ENCODE data around the gene RGP1.

RGP1 gene

GRCh38 chr9:35719546-35719945, 29.5 kb upstream of the RGP1 start:
- DNase-seq (ENCODE audit: low spot score) = no peak

- DNase-seq (ENCODE audit: low spot score) = no peak
Measured at GRCh38 chr9:35723426-35723825, 25.7 kb upstream of the RGP1 start.

- DNase-seq (ENCODE audit: low spot score) = no peak
Measured at GRCh38 chr9:35723908-35724307, 25.2 kb upstream of the RGP1 start.

- no peak for DNase-seq (ENCODE audit: low spot score)
Measured at GRCh38 chr9:35725362-35725761, 23.7 kb upstream of the RGP1 start.

GRCh38 chr9:35726931-35727330, 22.2 kb upstream of the RGP1 start:
- no peak for DNase-seq (ENCODE audit: low spot score)

GRCh38 chr9:35727676-35728040, 21.4 kb upstream of the RGP1 start:
- no peak for DNase-seq (ENCODE audit: low spot score)

GRCh38 chr9:35728041-35728971, 20.8 kb upstream of the RGP1 start:
- DNase-seq (ENCODE audit: low spot score) = no peak

- no peak for DNase-seq (ENCODE audit: low spot score)
Measured at GRCh38 chr9:35729101-35729500, 20.0 kb upstream of the RGP1 start.

GRCh38 chr9:35729700-35730485, 19.2 kb upstream of the RGP1 start:
- peak; percentile 84 for DNase-seq (ENCODE audit: low spot score)

GRCh38 chr9:35730486-35730854, 18.6 kb upstream of the RGP1 start:
- DNase-seq (ENCODE audit: low spot score) = no peak

- DNase-seq (ENCODE audit: low spot score) = no peak
Measured at GRCh38 chr9:35731415-35732184, 17.5 kb upstream of the RGP1 start.

GRCh38 chr9:35732185-35732799, 16.8 kb upstream of the RGP1 start, which contains the start of the genes CREB3 and TLN1:
TSS of gene CREB3 (plus strand) at chr9:35732666. CDS start at chr9:35732773, 107 bp downstream.
TSS of gene TLN1 (minus strand) at chr9:35732195. CDS start at chr9:35725694, 6,501 bp downstream.
- DNase-seq (ENCODE audit: low spot score) = peak; percentile 100

GRCh38 chr9:35732800-35733541, 16.1 kb upstream of the RGP1 start:
- DNase-seq (ENCODE audit: low spot score) = peak; percentile 88

GRCh38 chr9:35734096-35734495, 15.0 kb upstream of the RGP1 start:
- no peak for DNase-seq (ENCODE audit: low spot score)

- peak; percentile 80 for DNase-seq (ENCODE audit: low spot score)
Measured at GRCh38 chr9:35736201-35736633, 12.9 kb upstream of the RGP1 start.

GRCh38 chr9:35737143-35737542, 11.9 kb upstream of the RGP1 start:
- DNase-seq (ENCODE audit: low spot score) = no peak

GRCh38 chr9:35738186-35738585, 10.9 kb upstream of the RGP1 start:
- no peak for DNase-seq (ENCODE audit: low spot score)

GRCh38 chr9:35738924-35739323, 10.2 kb upstream of the RGP1 start:
- DNase-seq (ENCODE audit: low spot score) = no peak

- no peak for DNase-seq (ENCODE audit: low spot score)
Measured at GRCh38 chr9:35740243-35740642, 8.8 kb upstream of the RGP1 start.

GRCh38 chr9:35741740-35742139, 7.3 kb upstream of the RGP1 start:
- DNase-seq (ENCODE audit: low spot score) = no peak

- DNase-seq (ENCODE audit: low spot score) = no peak
Measured at GRCh38 chr9:35743452-35743851, 5.6 kb upstream of the RGP1 start.
